Smooth muscle cell (in vitro differentiated cells): ENCODE measurements around the gene SCAF8. TPM values are rescaled to one million over a fixed set of nuclear protein-coding genes. Genes with fewer than 3 reads are reported as not detected.
"Not testable (repeated sequence)": the region's sequence is repeated elsewhere in the genome, so short reads cannot be mapped to it uniquely, and the experiment has no call there.

Experiments
- DNase-seq: peaks from one replicate; lab custom pipeline; 2025; ENCODE audit not compliant: unreplicated experiment; lab: John Stamatoyannopoulos, UW
- H2AFZ ChIP-seq: fragments of 200-600 bp; sonication (generic); 2 replicates; pipeline ENCODE4 v1.6.0; 2016; ENCODE audit warnings: antibody characterized with exemption, low read depth, mild to moderate bottlenecking
- H3F3A ChIP-seq: fragments of 200-600 bp; sonication (generic); 2 replicates; pipeline ENCODE4 v1.6.0; 2017; ENCODE audit warnings: antibody characterized with exemption, low read depth
- H3K27ac ChIP-seq: fragments of 200-600 bp; sonication (generic); 2 replicates; pipeline ENCODE4 v1.5.1; 2016; ENCODE audit warnings: low read depth, mild to moderate bottlenecking
- H3K27me3 ChIP-seq: fragments of 200-600 bp; sonication (generic); 2 replicates; pipeline ENCODE4 v1.6.1; 2016; ENCODE audit warnings: low read depth, mild to moderate bottlenecking
- H3K36me3 ChIP-seq: fragments of 200-600 bp; sonication (generic); 2 replicates; pipeline ENCODE4 v1.5.1; 2016; ENCODE audit warnings: low read depth
- H3K4me1 ChIP-seq: fragments of 200-600 bp; sonication (generic); 2 replicates; pipeline ENCODE4 v1.5.1; 2016; ENCODE audit warnings: low read depth
- H3K4me2 ChIP-seq: fragments of 200-600 bp; sonication (generic); 2 replicates; pipeline ENCODE4 v1.6.0; 2016; ENCODE audit warnings: mild to moderate bottlenecking
- H3K4me3 ChIP-seq: fragments of 200-600 bp; sonication (generic); 2 replicates; pipeline ENCODE4 v1.5.1; 2016; ENCODE audit warnings: mild to moderate bottlenecking
- H3K79me2 ChIP-seq: fragments of 200-600 bp; sonication (generic); 2 replicates; pipeline ENCODE4 v1.6.0; 2016; ENCODE audit warnings: low read depth, mild to moderate bottlenecking
- H3K9ac ChIP-seq: fragments of 200-600 bp; sonication (generic); 2 replicates; pipeline ENCODE4 v1.6.0; 2016; ENCODE audit warnings: low read depth
- H3K9me3 ChIP-seq: fragments of 200-600 bp; sonication (generic); replicated peaks from 2 replicates; pipeline ENCODE4 v1.5.1; 2016; ENCODE audit warnings: low read depth
- H4K20me1 ChIP-seq: fragments of 200-600 bp; sonication (generic); 2 replicates; pipeline ENCODE4 v1.6.0; 2016; ENCODE audit warnings: low read depth
- WGBS: methylation state at CpG from one replicate; pipeline ENCODE4 v1.1.7; 2016; ENCODE audit warnings: low lambda C conversion rate; 5-methylcytosine and 5-hydroxymethylcytosine counted together
- polyA plus RNA-seq: library from polyadenylated mRNA; unstranded; fragments of >200 nt; fragmentation: Nextera tagmentation; extraction: Ambion mirVana; gene quantifications from 2 replicates; pipeline ENCODE4 v1.2.1, GENCODE V29; 2016
- total RNA-seq: library from RNA; depleted of rRNA; stranded (reverse); fragments of >200 nt; gene quantifications from 2 replicates; pipeline ENCODE4 v1.2.3, GENCODE V29; 2014
- TF ChIP-seq, protein P1 (sequence below): fragments of 200-600 bp; sonication (generic); IDR thresholded peaks from 2 replicates; pipeline ENCODE4 v1.5.1; 2017; ENCODE audit warnings: borderline replicate concordance, mild to moderate bottlenecking, antibody characterized with exemption; ENCODE audit not compliant: insufficient read depth, poor library complexity, severe bottlenecking

The SCAF8 gene
- total and polyA plus RNA-seq, 2 experiments from 2014 or later: 12.3 to 37.6 TPM

DNA sequence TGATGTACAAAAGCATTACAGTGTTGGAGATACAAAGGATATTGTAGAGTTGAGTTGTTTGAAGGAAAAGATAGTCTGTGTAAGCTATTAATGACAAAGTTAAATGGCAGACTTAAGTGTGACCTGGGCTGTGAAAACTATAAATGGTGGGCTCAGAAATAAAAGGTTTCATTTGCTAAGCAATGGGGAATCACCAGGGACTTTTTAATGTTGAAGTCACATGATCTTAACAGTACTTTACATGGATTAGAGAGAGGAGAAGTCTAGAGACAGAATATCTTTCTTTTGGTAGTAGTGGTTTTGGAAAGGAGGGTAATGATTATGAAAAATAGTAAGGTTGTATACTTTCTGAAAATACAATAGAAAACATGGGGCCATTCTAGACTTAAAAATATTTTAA lies 67.1 kb downstream of the SCAF8 start:
- peaks cover 61% of the 10 kb centered on the region for H4K20me1 ChIP-seq
- H3K4me1 ChIP-seq: no peaks in the 10 kb centered on the region
- H3F3A ChIP-seq: no peaks in the 10 kb centered on the region
- peak overlapping the region; percentile 2 for H3K27ac ChIP-seq
- H3K4me2 ChIP-seq: no peak overlapping the region
- peaks cover 5% of the 10 kb centered on the region for H3K36me3 ChIP-seq
- TF ChIP-seq, protein P1, sequence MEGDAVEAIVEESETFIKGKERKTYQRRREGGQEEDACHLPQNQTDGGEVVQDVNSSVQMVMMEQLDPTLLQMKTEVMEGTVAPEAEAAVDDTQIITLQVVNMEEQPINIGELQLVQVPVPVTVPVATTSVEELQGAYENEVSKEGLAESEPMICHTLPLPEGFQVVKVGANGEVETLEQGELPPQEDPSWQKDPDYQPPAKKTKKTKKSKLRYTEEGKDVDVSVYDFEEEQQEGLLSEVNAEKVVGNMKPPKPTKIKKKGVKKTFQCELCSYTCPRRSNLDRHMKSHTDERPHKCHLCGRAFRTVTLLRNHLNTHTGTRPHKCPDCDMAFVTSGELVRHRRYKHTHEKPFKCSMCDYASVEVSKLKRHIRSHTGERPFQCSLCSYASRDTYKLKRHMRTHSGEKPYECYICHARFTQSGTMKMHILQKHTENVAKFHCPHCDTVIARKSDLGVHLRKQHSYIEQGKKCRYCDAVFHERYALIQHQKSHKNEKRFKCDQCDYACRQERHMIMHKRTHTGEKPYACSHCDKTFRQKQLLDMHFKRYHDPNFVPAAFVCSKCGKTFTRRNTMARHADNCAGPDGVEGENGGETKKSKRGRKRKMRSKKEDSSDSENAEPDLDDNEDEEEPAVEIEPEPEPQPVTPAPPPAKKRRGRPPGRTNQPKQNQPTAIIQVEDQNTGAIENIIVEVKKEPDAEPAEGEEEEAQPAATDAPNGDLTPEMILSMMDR: no peak
- DNase-seq: no peak
- H3K9me3 ChIP-seq: no peaks in the 10 kb centered on the region
- H3K27me3 ChIP-seq: no peaks in the 10 kb centered on the region
- H3K79me2 ChIP-seq: peaks cover 61% of the 10 kb centered on the region
- H3K4me3 ChIP-seq: no peak overlapping the region
- no peak overlapping the region for H2AFZ ChIP-seq
- H3K9ac ChIP-seq: no peak overlapping the region

DNA sequence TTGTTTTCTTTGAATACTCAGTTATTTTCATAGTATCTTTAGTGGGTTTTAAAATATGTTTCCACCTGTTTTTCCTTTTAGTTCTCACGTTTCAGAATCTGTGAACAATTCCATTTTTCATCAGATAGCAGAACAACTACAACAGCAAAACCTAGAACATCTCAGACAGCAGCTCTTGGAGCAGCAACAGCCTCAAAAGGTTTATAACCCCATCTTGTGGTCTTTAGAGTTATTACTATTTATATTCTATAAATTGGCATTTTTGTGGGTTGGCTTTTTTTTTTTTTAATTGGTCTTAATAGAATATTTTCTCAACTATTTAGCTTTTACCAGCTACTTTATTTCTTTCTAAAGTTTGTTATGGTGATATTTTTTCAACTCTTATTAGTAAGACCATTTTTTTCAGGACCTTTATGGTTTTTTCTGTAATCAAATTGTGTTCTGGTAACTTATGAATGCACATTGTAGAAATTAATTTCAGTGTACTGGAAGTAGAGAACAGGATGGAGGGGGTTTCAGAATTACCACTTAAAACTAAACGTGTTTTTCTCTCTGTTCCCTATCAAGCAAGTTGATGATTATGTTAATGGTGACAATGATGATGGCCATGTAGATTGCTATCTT lies 72.2 kb downstream of the SCAF8 start:
- H3K36me3 ChIP-seq: peaks cover 47% of the 10 kb centered on the region

GRCh38 chr6:154806804-154807203 lies 73.6 kb downstream of the SCAF8 start:
- Histone ChIP-seq H3K4me2 (no peak overlapping the region), H3K27ac (no peak overlapping the region), H3K36me3 (peaks cover 61% of the 10 kb centered on the region), H3K79me2 (peaks cover 39% of the 10 kb centered on the region), H3F3A (no peaks in the 10 kb centered on the region), H3K27me3 (no peaks in the 10 kb centered on the region), H2AFZ (no peak overlapping the region), H3K9me3 (no peaks in the 10 kb centered on the region), H4K20me1 (peaks cover 31% of the 10 kb centered on the region), H3K4me1 (no peaks in the 10 kb centered on the region), H3K4me3 (no peak overlapping the region), H3K9ac (no peak overlapping the region)
- TF ChIP-seq, protein P1: no peak
- WGBS: 74% methylated on average over 3 of the region's 3 CpGs
- no peak for DNase-seq

More for the DNA sequence above, 72.2 kb downstream of the SCAF8 start:
- WGBS: 74% methylated on average over 2 of the region's 2 CpGs
- Histone ChIP-seq H4K20me1 (peaks cover 32% of the 10 kb centered on the region), H3K27ac (no peak overlapping the region), H3K4me3 (no peak overlapping the region), H2AFZ (no peak overlapping the region), H3K9me3 (no peaks in the 10 kb centered on the region), H3K9ac (no peak overlapping the region), H3K4me1 (no peaks in the 10 kb centered on the region), H3K27me3 (no peaks in the 10 kb centered on the region), H3K79me2 (peaks cover 46% of the 10 kb centered on the region), H3K4me2 (no peak overlapping the region), H3F3A (no peaks in the 10 kb centered on the region)
- TF ChIP-seq, protein P1: peak; percentile 48
- DNase-seq: no peak

- peaks cover 59% of the 10 kb centered on the region for H3K36me3 ChIP-seq
- H3K79me2 ChIP-seq: peaks cover 28% of the 10 kb centered on the region
Observed at GRCh38 chr6:154811663-154812062, 78.4 kb downstream of the SCAF8 start.

More at GRCh38 chr6:154811663-154812062, 78.4 kb downstream of the SCAF8 start:
- not testable (repeated sequence) for H3K4me2 ChIP-seq, H3K9ac ChIP-seq, H3K27ac ChIP-seq, DNase-seq, H2AFZ ChIP-seq, H3K27me3 ChIP-seq, H3K4me3 ChIP-seq, H3K4me1 ChIP-seq, H3K9me3 ChIP-seq
- H3F3A ChIP-seq: peaks cover 19% of the 10 kb centered on the region
- 98% methylated on average over 3 of the region's 3 CpGs for WGBS
- peaks cover 35% of the 10 kb centered on the region for H4K20me1 ChIP-seq
